Measurements from ENCODE around the gene TMPO. TPM values are rescaled to one million over a fixed set of nuclear protein-coding genes. Genes with fewer than 3 reads are reported as not detected.

The TMPO gene
- total RNA-seq, 3 donors from 2014 or later = 42.9 to 115 (median 67.8) TPM

DNA sequence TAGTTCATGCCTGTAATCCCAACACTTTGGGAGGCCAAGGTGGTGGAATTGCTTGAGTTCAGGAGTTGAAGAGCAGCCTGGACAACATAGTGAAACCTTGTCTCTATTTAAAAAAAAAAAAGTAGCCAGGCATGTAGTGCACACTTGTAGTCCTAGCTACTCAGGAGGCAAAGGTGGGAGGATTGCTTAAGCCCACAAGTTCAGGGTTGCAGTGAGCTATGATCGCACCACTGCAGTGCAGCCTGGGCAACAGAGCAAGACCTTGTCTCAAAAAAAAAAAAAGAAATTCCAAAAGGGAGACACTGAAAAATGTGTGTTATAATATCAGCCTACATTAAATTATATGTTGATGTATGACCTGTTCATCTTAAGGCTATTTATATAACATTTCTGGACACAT, 14.7 kb downstream of the TMPO start:
- no peak overlapping the region for H3K27ac ChIP-seq
- TF ChIP-seq, protein P1, sequence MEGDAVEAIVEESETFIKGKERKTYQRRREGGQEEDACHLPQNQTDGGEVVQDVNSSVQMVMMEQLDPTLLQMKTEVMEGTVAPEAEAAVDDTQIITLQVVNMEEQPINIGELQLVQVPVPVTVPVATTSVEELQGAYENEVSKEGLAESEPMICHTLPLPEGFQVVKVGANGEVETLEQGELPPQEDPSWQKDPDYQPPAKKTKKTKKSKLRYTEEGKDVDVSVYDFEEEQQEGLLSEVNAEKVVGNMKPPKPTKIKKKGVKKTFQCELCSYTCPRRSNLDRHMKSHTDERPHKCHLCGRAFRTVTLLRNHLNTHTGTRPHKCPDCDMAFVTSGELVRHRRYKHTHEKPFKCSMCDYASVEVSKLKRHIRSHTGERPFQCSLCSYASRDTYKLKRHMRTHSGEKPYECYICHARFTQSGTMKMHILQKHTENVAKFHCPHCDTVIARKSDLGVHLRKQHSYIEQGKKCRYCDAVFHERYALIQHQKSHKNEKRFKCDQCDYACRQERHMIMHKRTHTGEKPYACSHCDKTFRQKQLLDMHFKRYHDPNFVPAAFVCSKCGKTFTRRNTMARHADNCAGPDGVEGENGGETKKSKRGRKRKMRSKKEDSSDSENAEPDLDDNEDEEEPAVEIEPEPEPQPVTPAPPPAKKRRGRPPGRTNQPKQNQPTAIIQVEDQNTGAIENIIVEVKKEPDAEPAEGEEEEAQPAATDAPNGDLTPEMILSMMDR (IDR thresholded peaks at IDR 0.05) = no peak
- TF ChIP-seq POLR2AphosphoS5 (IDR thresholded peaks at IDR 0.05) = no peak
- TF ChIP-seq POLR2A (IDR thresholded peaks at IDR 0.05) = no peak
- H3K4me3 ChIP-seq = no peak overlapping the region
- no peaks in the 10 kb centered on the region for H3K9me3 ChIP-seq
- no peak for DNase-seq (ENCODE audit: low spot score in 2 of 2)
- H3K36me3 ChIP-seq = no peaks in the 10 kb centered on the region
- intact Hi-C loops (cut with DNase I; ENCODE audit: low total_unique reads) = no loop called here
- H3K4me1 ChIP-seq = no peaks in the 10 kb centered on the region
- no peaks in the 10 kb centered on the region for H3K27me3 ChIP-seq

DNA sequence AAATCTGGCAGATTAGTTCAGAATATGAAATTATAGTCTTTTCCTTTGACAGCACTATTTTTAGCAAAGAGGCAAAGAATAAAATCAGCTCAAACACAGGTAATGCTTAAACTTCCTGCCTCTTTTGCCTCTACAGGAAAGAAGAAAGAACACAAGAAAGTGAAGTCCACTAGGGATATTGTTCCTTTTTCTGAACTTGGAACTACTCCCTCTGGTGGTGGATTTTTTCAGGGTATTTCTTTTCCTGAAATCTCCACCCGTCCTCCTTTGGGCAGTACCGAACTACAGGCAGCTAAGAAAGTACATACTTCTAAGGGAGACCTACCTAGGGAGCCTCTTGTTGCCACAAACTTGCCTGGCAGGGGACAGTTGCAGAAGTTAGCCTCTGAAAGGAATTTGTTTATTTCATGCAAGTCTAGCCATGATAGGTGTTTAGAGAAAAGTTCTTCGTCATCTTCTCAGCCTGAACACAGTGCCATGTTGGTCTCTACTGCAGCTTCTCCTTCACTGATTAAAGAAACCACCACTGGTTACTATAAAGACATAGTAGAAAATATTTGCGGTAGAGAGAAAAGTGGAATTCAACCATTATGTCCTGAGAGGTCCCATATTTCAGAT, 17.4 kb downstream of the TMPO start:
- Histone ChIP-seq H3K4me1 (no peaks in the 10 kb centered on the region), H3K27ac (no peak overlapping the region), H3K4me3 (no peak overlapping the region), H3K36me3 (no peaks in the 10 kb centered on the region), H3K9me3 (no peaks in the 10 kb centered on the region), H3K27me3 (no peaks in the 10 kb centered on the region)
- DNase-seq (ENCODE audit: low spot score in 2 of 2) = no peak
- TF ChIP-seq POLR2AphosphoS5 (IDR thresholded peaks at IDR 0.05) = no peak
- TF ChIP-seq POLR2A (IDR thresholded peaks at IDR 0.05) = no peak
- TF ChIP-seq, protein P1 (IDR thresholded peaks at IDR 0.05) = peak in 2 of 3 donors; percentile 17 to 41
- intact Hi-C loops (cut with DNase I; ENCODE audit: low total_unique reads) = no loop called here

DNA sequence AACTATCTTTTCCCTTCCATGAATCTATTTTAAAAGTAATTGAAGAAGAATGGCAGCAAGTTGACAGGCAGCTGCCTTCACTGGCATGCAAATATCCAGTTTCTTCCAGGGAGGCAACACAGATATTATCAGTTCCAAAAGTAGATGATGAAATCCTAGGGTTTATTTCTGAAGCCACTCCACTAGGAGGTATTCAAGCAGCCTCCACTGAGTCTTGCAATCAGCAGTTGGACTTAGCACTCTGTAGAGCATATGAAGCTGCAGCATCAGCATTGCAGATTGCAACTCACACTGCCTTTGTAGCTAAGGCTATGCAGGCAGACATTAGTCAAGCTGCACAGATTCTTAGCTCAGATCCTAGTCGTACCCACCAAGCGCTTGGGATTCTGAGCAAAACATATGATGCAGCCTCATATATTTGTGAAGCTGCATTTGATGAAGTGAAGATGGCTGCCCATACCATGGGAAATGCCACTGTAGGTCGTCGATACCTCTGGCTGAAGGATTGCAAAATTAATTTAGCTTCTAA, 18.4 kb downstream of the TMPO start:
- Histone ChIP-seq H3K4me3 (no peak overlapping the region), H3K9me3 (no peaks in the 10 kb centered on the region), H3K4me1 (no peaks in the 10 kb centered on the region), H3K27ac (no peak overlapping the region), H3K27me3 (no peaks in the 10 kb centered on the region), H3K36me3 (no peaks in the 10 kb centered on the region)
- intact Hi-C loops (cut with DNase I; ENCODE audit: low total_unique reads) = no loop called here
- TF ChIP-seq POLR2AphosphoS5 (IDR thresholded peaks at IDR 0.05) (no peak), POLR2A (IDR thresholded peaks at IDR 0.05) (no peak)
- TF ChIP-seq, protein P1 (IDR thresholded peaks at IDR 0.05) = no peak
- DNase-seq (ENCODE audit: low spot score in 2 of 2) = no peak

DNA sequence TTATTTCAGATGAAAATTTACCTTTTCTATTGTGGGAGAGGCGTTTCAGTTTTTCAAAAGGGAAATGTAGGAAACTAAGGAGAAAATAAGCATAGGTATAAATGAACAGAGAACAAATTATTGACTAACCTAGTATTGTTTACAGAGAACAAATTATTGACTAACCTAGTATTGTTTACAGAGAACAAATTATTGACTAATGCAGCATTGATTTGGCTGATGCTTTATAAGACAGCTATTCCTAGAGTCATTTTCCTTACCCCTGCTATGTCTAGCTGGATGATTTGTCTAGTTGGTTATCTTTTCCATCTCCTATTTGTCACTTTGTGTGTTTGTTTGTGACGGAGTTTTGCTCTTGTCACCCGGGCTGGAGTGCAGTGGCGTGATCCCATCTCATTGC, 22.6 kb downstream of the TMPO start:
- Histone ChIP-seq H3K27me3 (no peaks in the 10 kb centered on the region), H3K36me3 (no peaks in the 10 kb centered on the region)
- intact Hi-C loops (cut with DNase I; ENCODE audit: low total_unique reads) = no loop called here

DNA sequence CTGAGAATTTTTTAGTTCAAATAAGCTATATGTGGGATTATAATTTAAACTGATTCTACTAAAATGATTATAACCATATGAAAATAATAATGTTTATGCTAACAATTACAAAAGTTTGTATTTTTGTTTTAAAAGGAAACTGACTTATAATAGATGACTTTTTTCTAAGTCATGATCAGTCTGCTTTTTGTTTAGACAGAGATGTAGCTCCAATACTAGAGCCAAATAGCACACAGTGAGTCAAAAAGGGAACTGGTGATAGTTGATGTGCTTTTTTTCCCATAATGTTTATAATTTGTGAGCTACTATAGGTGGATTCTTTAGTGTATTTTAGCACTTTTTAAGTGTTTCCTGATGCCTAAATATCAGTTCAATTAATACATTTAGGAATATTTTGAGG, 28.3 kb downstream of the TMPO start:
- intact Hi-C loops (cut with DNase I; ENCODE audit: low total_unique reads) = no loop called here
- no peaks in the 10 kb centered on the region for H3K4me1 ChIP-seq
- H3K36me3 ChIP-seq = no peaks in the 10 kb centered on the region
- H3K27ac ChIP-seq = no peak overlapping the region
- no peaks in the 10 kb centered on the region for H3K9me3 ChIP-seq
- no peak for DNase-seq (ENCODE audit: low spot score in 2 of 2)
- no peak overlapping the region for H3K4me3 ChIP-seq
- no peaks in the 10 kb centered on the region for H3K27me3 ChIP-seq
- no peak for TF ChIP-seq POLR2AphosphoS5 (IDR thresholded peaks at IDR 0.05)
- TF ChIP-seq, protein P1 (IDR thresholded peaks at IDR 0.05) = no peak
- no peak for TF ChIP-seq POLR2A (IDR thresholded peaks at IDR 0.05)

More for the DNA sequence above, 22.6 kb downstream of the TMPO start:
- TF ChIP-seq, protein P1 (IDR thresholded peaks at IDR 0.05) = no peak
- no peak overlapping the region for H3K4me3 ChIP-seq
- no peak overlapping the region for H3K27ac ChIP-seq
- H3K4me1 ChIP-seq = no peaks in the 10 kb centered on the region
- no peaks in the 10 kb centered on the region for H3K9me3 ChIP-seq
- DNase-seq (ENCODE audit: low spot score in 2 of 2) = no peak
